IMR-90 (cell line): ENCODE results near the gene WDR48. TPM values are rescaled to one million over a fixed set of nuclear protein-coding genes. Genes with fewer than 3 reads are reported as not detected.
A peak's percentile ranks its signal among the peaks of the same experiment; 100 is the strongest.

Experiments used
- ATAC-seq: fragments of 200-7000 bp; cut with Tn5 transposase; 2 replicates; pipeline ENCODE4 v1.9.1; 2020; ENCODE audit warnings: low read depth, mild to moderate bottlenecking, moderate library complexity
- BruUV-seq: library from RNA; stranded (reverse); fragments of 400-500 nt; replicated peaks from 2 replicates; lab custom pipeline; 2021; lab: Mats Ljungman, UMichigan
- CTCF ChIA-PET: fragments of 300-600 bp; formaldehyde crosslinking; extraction: SDS; loops from one replicate; lab custom pipeline; 2021; ENCODE audit warnings: antibody characterized with exemption; lab: Yijun Ruan, JAX
- POLR2A ChIA-PET: fragments of 300-600 bp; sonication (Branson Sonifier 250); formaldehyde crosslinking; loops from one replicate; lab custom pipeline; 2022; ENCODE audit warnings: antibody characterized with exemption; ENCODE audit not compliant: unreplicated experiment; lab: Charles Lee
- DNase-seq: peaks from one replicate; pipeline ENCODE4 v3.0.0; 2013
- H2AFZ ChIP-seq: replicated peaks from 2 replicates; pipeline ENCODE3; 2013; ENCODE audit warnings: low read length, mild to moderate bottlenecking; ENCODE audit not compliant: poor library complexity
- H2AK5ac ChIP-seq: 2 replicates; pipeline ENCODE4 v1.6.1; 2013; ENCODE audit warnings: low read depth, low read length, inconsistent platforms
- H2AK9ac ChIP-seq: replicated peaks from 2 replicates; pipeline ENCODE3; 2013; ENCODE audit warnings: mild to moderate bottlenecking, low read depth, low read length, moderate library complexity; ENCODE audit not compliant: poor library complexity
- H2BK120ac ChIP-seq: 2 replicates; pipeline ENCODE4 v1.6.1; 2013; ENCODE audit warnings: low read depth, low read length, inconsistent platforms
- H2BK15ac ChIP-seq: 3 replicates; pipeline ENCODE4 v1.6.1; 2013; ENCODE audit warnings: low read depth, low read length, inconsistent platforms
- H2BK20ac ChIP-seq: 2 replicates; pipeline ENCODE4 v1.6.1; 2013; ENCODE audit warnings: low read depth, mild to moderate bottlenecking, inconsistent platforms, low read length, moderate library complexity
- H2BK5ac ChIP-seq: 2 replicates; pipeline ENCODE4 v1.6.1; 2013; ENCODE audit warnings: mild to moderate bottlenecking, low read depth, low read length, inconsistent platforms; ENCODE audit not compliant: poor library complexity, severe bottlenecking
- H3K14ac ChIP-seq: replicated peaks from 2 replicates; pipeline ENCODE4 v1.6.1; 2013; ENCODE audit warnings: low read depth, low read length, inconsistent platforms
- H3K18ac ChIP-seq: 2 replicates; pipeline ENCODE4 v1.6.1; 2013; ENCODE audit warnings: low read depth, low read length, control low read depth
- H3K23ac ChIP-seq: 2 replicates; pipeline ENCODE4 v1.6.1; 2013; ENCODE audit warnings: low read depth, low read length, inconsistent platforms
- H3K27ac ChIP-seq: 2 replicates; pipeline ENCODE4 v1.5.1; 2013; ENCODE audit warnings: mild to moderate bottlenecking, control low read depth, low read length; ENCODE audit not compliant: insufficient read depth
- H3K27me3 ChIP-seq: 2 replicates; pipeline ENCODE4 v1.6.1; 2013; ENCODE audit warnings: low read length; ENCODE audit not compliant: control insufficient read depth, insufficient read depth
- H3K36me3 ChIP-seq: 2 replicates; pipeline ENCODE4 v1.6.1; 2013; ENCODE audit warnings: low read length, mixed read lengths; ENCODE audit not compliant: control insufficient read depth, insufficient read depth
- H3K4ac ChIP-seq: 2 replicates; pipeline ENCODE4 v1.6.1; 2013; ENCODE audit warnings: low read depth, low read length, inconsistent platforms
- H3K4me1 ChIP-seq: 2 replicates; pipeline ENCODE4 v1.6.1; 2013; ENCODE audit warnings: low read length, mixed read lengths; ENCODE audit not compliant: control insufficient read depth, insufficient read depth
- H3K4me2 ChIP-seq: 2 replicates; pipeline ENCODE4 v1.6.1; 2013; ENCODE audit warnings: low read depth, mild to moderate bottlenecking, control low read depth, low read length, moderate library complexity
- H3K4me3 ChIP-seq: 2 replicates; pipeline ENCODE4 v1.5.1; 2013; ENCODE audit warnings: low read depth, mild to moderate bottlenecking, control low read depth, low read length, moderate library complexity; ENCODE audit not compliant: insufficient read depth
- H3K56ac ChIP-seq: 2 replicates; pipeline ENCODE4 v1.6.1; 2013; ENCODE audit warnings: low read length, inconsistent platforms; ENCODE audit not compliant: insufficient read depth; ENCODE audit errors: extremely low read depth
- H3K79me1 ChIP-seq, 2 experiments: 2 replicates each; pipeline ENCODE4 v1.6.1; 2013; ENCODE audit warnings: low read length in 2 of 2, inconsistent platforms in 1 of 2, low read depth in 1 of 2
- H3K9ac ChIP-seq: 2 replicates; pipeline ENCODE4 v1.6.1; 2013; ENCODE audit warnings: low read depth, low read length, control low read depth
- H3K9me1 ChIP-seq: 2 replicates; pipeline ENCODE4 v1.6.1; 2013; ENCODE audit warnings: low read length, inconsistent platforms; ENCODE audit not compliant: insufficient read depth
- H3K9me3 ChIP-seq: 2 replicates; pipeline ENCODE4 v1.6.1; 2013; ENCODE audit warnings: low read length; ENCODE audit not compliant: control insufficient read depth, insufficient read depth
- H4K20me1 ChIP-seq: 2 replicates; pipeline ENCODE4 v1.6.1; 2013; ENCODE audit warnings: low read length, inconsistent platforms; ENCODE audit not compliant: insufficient read depth
- H4K5ac ChIP-seq: 2 replicates; pipeline ENCODE4 v1.6.1; 2013; ENCODE audit warnings: mild to moderate bottlenecking, low read depth, low read length, control low read depth
- H4K8ac ChIP-seq, 2 experiments: 2 replicates each; pipeline ENCODE4 v1.6.1; 2013; ENCODE audit warnings: low read depth in 2 of 2, low read length in 2 of 2, control low read depth in 1 of 2, inconsistent platforms in 1 of 2
- H4K91ac ChIP-seq: 2 replicates; pipeline ENCODE4 v1.6.1; 2013; ENCODE audit warnings: low read depth, low read length, inconsistent platforms; ENCODE audit not compliant: insufficient read depth
- BHLHE40 ChIP-seq: fragments of 150-350 bp; IDR thresholded peaks from 2 replicates; pipeline ENCODE4 v1.6.1; 2016; ENCODE audit warnings: mild to moderate bottlenecking, low read depth, low read length
- CEBPB ChIP-seq: IDR thresholded peaks from 2 replicates; pipeline ENCODE4 v1.6.1; 2012; ENCODE audit warnings: low read depth, low read length, improper control_type of control experiment
- POLR2A ChIP-seq: IDR thresholded peaks from 2 replicates; pipeline ENCODE4 v1.6.1; 2012; ENCODE audit warnings: mild to moderate bottlenecking, low read depth, low read length
- RAD21 ChIP-seq: IDR thresholded peaks from 2 replicates; pipeline ENCODE4 v1.6.1; 2012; ENCODE audit warnings: low read length, improper control_type of control experiment
- WGBS, 2 experiments: methylation state at CpG; one replicate each; pipeline versions ENCODE4 v1.1.5 to v1.1.7; 2013; ENCODE audit warnings: missing lambda C conversion rate in 2 of 2; ENCODE audit not compliant: insufficient read length in 1 of 2; ENCODE audit errors: extremely low coverage in 2 of 2; 5-methylcytosine and 5-hydroxymethylcytosine counted together
- dilution Hi-C: fragments of 300-500 bp; cut with HindIII; formaldehyde crosslinking; loops from one replicate; pipeline ENCODE4 v1.14.3; 2018; ENCODE audit warnings: low sequenced_read_pairs; ENCODE audit not compliant: unreplicated experiment
- in situ Hi-C: fragments of 300-500 bp; cut with MboI; formaldehyde crosslinking; loops from 3 replicates; pipeline ENCODE4 v1.14.3; 2019; ENCODE audit warnings: low sequenced_read_pairs, inconsistent platforms, mixed read lengths
- intact Hi-C: fragments of 100-400 bp; cut with micrococcal nuclease; formaldehyde crosslinking; loops from 2 replicates; pipeline ENCODE4 v1.10.0; 2022
- polyA plus RNA-seq, 3 experiments: library from polyadenylated mRNA; depleted of rRNA; stranded (reverse); fragments of >200 nt; gene quantifications; 2 replicates each; pipeline ENCODE4 v1.2.3, GENCODE V29; 2012; ENCODE audit warnings: low replicate concordance in 1 of 3
- total RNA-seq: library from RNA; depleted of rRNA; stranded (reverse); fragments of >200 nt; gene quantifications from 2 replicates; pipeline ENCODE4 v1.2.3, GENCODE V29; 2012

Gene WDR48
- total and polyA plus RNA-seq, 2 of the 4 experiments (the other 2 are of a cell fraction), result 14.4 to 41.2 TPM

- H3K9me3 ChIP-seq, result no peaks in the 10 kb centered on the region
- DNase-seq, result no peak
- no peak overlapping the region for H3K9ac ChIP-seq
- peaks cover 0 to 17% of the 10 kb centered on the region in 2 experiments; a peak in 3 of 4 replicates for H3K79me1 ChIP-seq
- TF ChIP-seq CEBPB (peak; percentile 49), POLR2A (peak; percentile 47; the same call in 1 of the 2 replicates), RAD21 (no peak), BHLHE40 (no peak)
- no peak overlapping the region for H3K27ac ChIP-seq
- H3K4me2 ChIP-seq, result no peak overlapping the region
- H3K4ac ChIP-seq, result no peak overlapping the region
- no peak overlapping the region for H2BK5ac ChIP-seq
- H4K8ac ChIP-seq, result no peak overlapping the region
- H3K56ac ChIP-seq, result no peak overlapping the region
- H2BK15ac ChIP-seq, result no peak overlapping the region
- no peak overlapping the region for H4K5ac ChIP-seq
- H3K4me3 ChIP-seq, result no peak overlapping the region
- H3K4me1 ChIP-seq, result peaks cover 5% of the 10 kb centered on the region
- intact Hi-C loops (no loop called here), dilution Hi-C loops (no loop called here), in situ Hi-C loops (no loop called here)
- WGBS, 2 experiments, result 78% methylated on average over 6 of the region's 8 CpGs; no CpG with 5 or more reads in 1 of the 2 experiments
- no peak for ATAC-seq
- H4K91ac ChIP-seq, result no peak overlapping the region
- H2AK5ac ChIP-seq, result no peak overlapping the region
- no peak overlapping the region for H2BK120ac ChIP-seq
- no peaks in the 10 kb centered on the region for H3K36me3 ChIP-seq
- no peaks in the 10 kb centered on the region for H3K27me3 ChIP-seq
- peaks cover 24% of the 10 kb centered on the region for H4K20me1 ChIP-seq
- H3K14ac ChIP-seq, result no peak overlapping the region
- peaks cover 10% of the 10 kb centered on the region; the same call in 1 of the 2 replicates for H3K9me1 ChIP-seq
- H3K18ac ChIP-seq, result no peak overlapping the region
- no peak overlapping the region for H2BK20ac ChIP-seq
- no peak overlapping the region for H3K23ac ChIP-seq
- H2AFZ ChIP-seq, result no peak overlapping the region
- ChIA-PET POLR2A (no interaction called here), CTCF (no interaction called here)
- no peak overlapping the region for H2AK9ac ChIP-seq
- BruUV-seq, result no TSS peak
Measured at GRCh38 chr3:39135170-39135805, 83.5 kb downstream of the WDR48 start.
